B cell (primary cell): ENCODE data around the gene PLA2G4E. TPM values are rescaled to one million over a fixed set of nuclear protein-coding genes. Genes with fewer than 3 reads are reported as not detected.

Experiments
- ATAC-seq: fragments of 200-7000 bp; cut with Tn5 transposase; one replicate; pipeline ENCODE4 v1.10.0; 2021; ENCODE audit warnings: low read depth, mild to moderate bottlenecking, moderate number of reproducible peaks, moderate library complexity
- CTCF ChIA-PET: fragments of 350-600 bp; sonication (Branson Sonifier 250); formaldehyde crosslinking; loops from one replicate; lab custom pipeline; 2021; ENCODE audit warnings: antibody characterized with exemption, inconsistent platforms; lab: Charles Lee
- POLR2A ChIA-PET: fragments of 350-600 bp; sonication (Branson Sonifier 250); formaldehyde crosslinking; loops from one replicate; lab custom pipeline; 2021; ENCODE audit warnings: antibody characterized with exemption; lab: Charles Lee
- DNase-seq: peaks from one replicate; pipeline ENCODE4 v3.0.0; 2013
- H2AFZ ChIP-seq: 2 replicates; pipeline ENCODE4 v1.6.1; 2012; ENCODE audit warnings: mild to moderate bottlenecking, low read depth, low read length; ENCODE audit not compliant: insufficient read depth, poor library complexity, severe bottlenecking
- H3K27ac ChIP-seq, 2 donors: 1 replicate in 1 of 2; 2 replicates in 1 of 2; pipeline ENCODE4 v1.5.1; 2012 to 2013; ENCODE audit warnings: low read length in 2 of 2, mild to moderate bottlenecking in 2 of 2, moderate library complexity in 1 of 2
- H3K27me3 ChIP-seq, 4 experiments: fragments of 200-600 bp in 1 of 4; sonication (generic) in 1 of 4; replicated peaks in 1 of 4; 1 replicate in 2 of 4; 2 replicates in 2 of 4; pipeline versions ENCODE4 v1.6.1 to v1.7.0; 2013 to 2016; ENCODE audit warnings: low read length in 3 of 4, mild to moderate bottlenecking in 2 of 4, mixed read lengths in 1 of 4, moderate library complexity in 1 of 4; ENCODE audit not compliant: insufficient read depth in 4 of 4, control insufficient read depth in 3 of 4; ENCODE audit errors: control extremely low read depth in 1 of 4
- H3K36me3 ChIP-seq, 2 experiments: replicated peaks in 1 of 2; 1 replicate in 1 of 2; 2 replicates in 1 of 2; pipeline versions ENCODE4 v1.6.1 to v1.7.1; 2013; ENCODE audit warnings: low read length in 1 of 2; ENCODE audit not compliant: insufficient read depth in 2 of 2, control insufficient read depth in 1 of 2; ENCODE audit errors: control extremely low read depth in 1 of 2, extremely low read depth in 1 of 2
- H3K4me1 ChIP-seq, 2 donors: fragments of 200-600 bp in 1 of 2; sonication (generic) in 1 of 2; 1 replicate in 1 of 2; 2 replicates in 1 of 2; pipeline versions ENCODE4 v1.5.1 to v1.6.1; 2013 to 2017; ENCODE audit warnings: low read length in 2 of 2; ENCODE audit not compliant: control insufficient read depth in 2 of 2, insufficient read depth in 2 of 2
- H3K4me2 ChIP-seq: replicated peaks from 2 replicates; pipeline ENCODE3; 2012; ENCODE audit warnings: mild to moderate bottlenecking, low read depth, low read length; ENCODE audit not compliant: poor library complexity, severe bottlenecking
- H3K4me3 ChIP-seq, 5 experiments: fragments of 200-600 bp in 1 of 5; sonication (generic) in 1 of 5; 1 replicate in 3 of 5; 2 replicates in 2 of 5; pipeline versions ENCODE4 v1.5.1 to v1.7.0; 2011 to 2016; ENCODE audit warnings: low read length in 4 of 5, mild to moderate bottlenecking in 4 of 5, low read depth in 2 of 5, control low read depth in 1 of 5, moderate library complexity in 1 of 5; ENCODE audit not compliant: insufficient read depth in 1 of 5; ENCODE audit errors: control extremely low read depth in 1 of 5, extremely low read depth in 1 of 5
- H3K79me2 ChIP-seq: fragments of 200-600 bp; sonication (generic); one replicate; pipeline ENCODE4 v1.6.0; 2016; ENCODE audit warnings: low read length; ENCODE audit not compliant: control insufficient read depth, insufficient read depth
- H3K9ac ChIP-seq: fragments of 200-600 bp; sonication (generic); 2 replicates; pipeline ENCODE4 v1.6.1; 2017; ENCODE audit warnings: mild to moderate bottlenecking, low read length, moderate library complexity
- H3K9me3 ChIP-seq, 3 donors: one replicate each; pipeline versions ENCODE4 v1.6.1 to v1.7.1; 2013; ENCODE audit warnings: low read length in 2 of 3; ENCODE audit not compliant: control insufficient read depth in 2 of 3, insufficient read depth in 1 of 3; ENCODE audit errors: control extremely low read depth in 1 of 3
- H4K20me1 ChIP-seq: 2 replicates; pipeline ENCODE4 v1.6.0; 2012; ENCODE audit warnings: mild to moderate bottlenecking, low read length; ENCODE audit not compliant: insufficient read depth, control insufficient read depth, poor library complexity, severe bottlenecking
- H3K27ac Mint-ChIP-seq: one replicate; pipeline ENCODE4 v1.8.0; 2021; ENCODE audit warnings: mixed read lengths
- H3K27me3 Mint-ChIP-seq: one replicate; pipeline ENCODE4 v1.8.0; 2021; ENCODE audit warnings: mixed read lengths
- H3K4me1 Mint-ChIP-seq: one replicate; pipeline ENCODE4 v1.8.0; 2021; ENCODE audit warnings: mixed read lengths
- H3K4me3 Mint-ChIP-seq: one replicate; pipeline ENCODE4 v1.8.0; 2021; ENCODE audit warnings: mixed read lengths
- H3K9me3 Mint-ChIP-seq: one replicate; pipeline ENCODE4 v1.8.0; 2022; ENCODE audit warnings: mixed read lengths; ENCODE audit not compliant: insufficient read depth
- CTCF ChIP-seq: fragments of 200-600 bp; IDR thresholded peaks from one replicate; pipeline ENCODE4 v1.8.0; 2022; ENCODE audit warnings: antibody characterized with exemption, mild to moderate bottlenecking
- EZH2 ChIP-seq: IDR thresholded peaks from 2 replicates; pipeline ENCODE4 v1.6.1; 2012; ENCODE audit warnings: borderline replicate concordance, low read depth, mild to moderate bottlenecking, moderate library complexity, low read length; ENCODE audit not compliant: insufficient read depth, poor library complexity, severe bottlenecking
- WGBS: methylation state at CpG from one replicate; pipeline ENCODE4 v1.1.5; 2013; ENCODE audit warnings: missing lambda C conversion rate; ENCODE audit not compliant: insufficient coverage; 5-methylcytosine and 5-hydroxymethylcytosine counted together
- intact Hi-C: fragments of 100-400 bp; cut with micrococcal nuclease; formaldehyde crosslinking; loops from one replicate; pipeline ENCODE4 v1.10.0; 2022
- polyA plus RNA-seq: library from polyadenylated mRNA; depleted of rRNA; stranded (reverse); fragments of >200 nt; gene quantifications from 2 replicates; pipeline ENCODE4 v1.2.3, GENCODE V29; 2012
- total RNA-seq, 2 donors: library from RNA; stranded (reverse); fragments of 120-200 nt in 1 of 2; gene quantifications; 1 replicate in 1 of 2; 2 replicates in 1 of 2; pipeline versions ENCODE4 v1.2.3 to v1.2.4, GENCODE V29; 2013 to 2022

The PLA2G4E gene
- total and polyA plus RNA-seq, 2 donors (not counting 1 experiment from before 2014, with no cell fraction given) = not detected

DNA sequence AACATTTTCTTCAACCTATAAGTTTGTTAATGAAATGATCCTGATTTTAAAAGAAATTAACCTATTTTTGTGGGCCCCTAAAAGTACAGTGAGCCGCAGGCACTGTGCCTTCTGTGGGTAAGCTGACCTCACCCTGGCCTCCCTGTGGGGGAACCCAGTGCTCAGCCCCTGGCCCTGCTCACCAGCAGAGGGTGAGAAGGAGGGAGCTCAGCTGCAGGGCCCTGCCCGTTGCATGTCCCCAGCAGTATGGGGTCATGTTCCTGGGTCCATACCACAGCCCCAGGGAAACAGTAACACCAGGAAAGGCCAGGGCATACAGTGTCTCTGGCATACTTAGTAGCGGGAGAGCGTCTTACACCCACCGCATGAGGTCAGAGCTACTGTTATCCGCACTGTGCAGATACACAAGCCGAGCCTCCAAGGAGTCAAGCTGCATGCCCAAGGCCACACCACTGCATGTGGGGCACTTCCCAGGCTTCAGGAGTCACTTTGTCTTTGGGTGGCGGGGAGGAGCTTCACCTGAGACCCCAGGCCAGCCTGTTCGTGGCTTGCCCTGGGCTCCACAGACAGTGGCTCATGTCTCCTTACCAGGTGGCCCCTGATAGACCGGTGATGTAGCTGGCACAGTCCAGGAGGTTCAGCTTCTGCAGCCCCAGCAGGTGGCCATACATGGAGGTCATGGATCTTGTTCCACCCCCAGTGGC lies 25.9 kb downstream of the PLA2G4E start:
- no peak for TF ChIP-seq CTCF
- TF ChIP-seq EZH2 = no peak
- Histone ChIP-seq H2AFZ (no peak overlapping the region), H3K79me2 (no peaks in the 10 kb centered on the region), H3K4me1 (peaks cover 3 to 6% of the 10 kb centered on the region in 2 donors), H3K27ac (no peak overlapping the region), H3K4me3 (no peak overlapping the region), H4K20me1 (no peaks in the 10 kb centered on the region), H3K36me3 (no peaks in the 10 kb centered on the region), H3K9ac (no peak overlapping the region), H3K9me3 (no peaks in the 10 kb centered on the region), H3K4me2 (no peak overlapping the region), H3K27me3 (peaks cover 0 to 5% (median 2%) of the 10 kb centered on the region in 4 experiments)
- DNase-seq (no peak), ATAC-seq (no peak)
- intact Hi-C loops = no loop called here
- Mint-ChIP-seq H3K27me3 (peaks cover 8% of the 10 kb centered on the region), H3K4me3 (no peak overlapping the region), H3K4me1 (peaks cover 8% of the 10 kb centered on the region), H3K9me3 (no peaks in the 10 kb centered on the region), H3K27ac (no peak overlapping the region)
- WGBS = 83% methylated on average over 10 of the region's 10 CpGs
- CTCF ChIA-PET = interaction anchor here (0.7 to 7.4 kb wide), 3 partner anchors 11 to 89 kb away, joined by 3 to 88 read pairs (median 5); no protein-coding TSS in a partner anchor
- POLR2A ChIA-PET = no interaction called here

DNA sequence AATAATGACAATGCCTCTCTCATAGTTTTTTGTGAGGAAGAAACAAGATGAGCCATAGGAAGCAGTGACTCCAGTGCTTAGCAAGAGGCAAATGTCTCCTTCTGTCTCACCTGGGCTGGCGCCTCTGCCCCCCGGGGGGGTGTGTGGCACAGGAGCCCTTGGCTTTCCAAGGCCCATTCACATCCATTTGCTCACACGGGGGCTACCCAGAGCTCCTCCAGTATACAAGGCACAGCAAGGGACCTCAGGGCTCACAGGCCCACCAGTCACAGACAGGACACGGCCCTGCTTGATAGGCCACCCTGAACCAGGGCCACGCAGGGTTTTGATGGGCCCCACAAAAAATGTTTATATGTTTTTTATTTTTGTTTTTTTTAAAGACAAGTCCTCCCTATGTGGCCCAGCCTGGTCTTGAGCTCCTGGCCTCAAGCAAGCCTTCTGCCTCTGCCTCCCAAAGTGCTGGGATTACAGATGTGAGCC lies 26.6 kb downstream of the PLA2G4E start:
- Histone ChIP-seq H2AFZ (no peak overlapping the region), H3K9me3 (no peaks in the 10 kb centered on the region), H3K79me2 (no peaks in the 10 kb centered on the region), H3K4me3 (no peak overlapping the region), H3K27ac (no peak overlapping the region), H4K20me1 (no peaks in the 10 kb centered on the region), H3K9ac (no peak overlapping the region), H3K27me3 (peaks cover 0 to 9% (median 4%) of the 10 kb centered on the region in 4 experiments), H3K4me2 (no peak overlapping the region), H3K4me1 (peaks cover under 1 to 2% of the 10 kb centered on the region in 2 donors), H3K36me3 (no peaks in the 10 kb centered on the region)
- peaks cover 3% of the 10 kb centered on the region for H3K4me1 Mint-ChIP-seq
- ATAC-seq = no peak
- TF ChIP-seq CTCF = no peak
- no peak for TF ChIP-seq EZH2
- peaks cover 2% of the 10 kb centered on the region for H3K27me3 Mint-ChIP-seq
- 81% methylated on average over 4 of the region's 5 CpGs for WGBS
- CTCF ChIA-PET = interaction anchor here (7.4 kb wide), 1 partner anchor 61 kb away, joined by 88 read pairs; no protein-coding TSS in a partner anchor
- H3K4me3 Mint-ChIP-seq = no peak overlapping the region
- DNase-seq = no peak
- intact Hi-C loops = no loop called here
- POLR2A ChIA-PET = no interaction called here
- no peak overlapping the region for H3K27ac Mint-ChIP-seq
- H3K9me3 Mint-ChIP-seq = no peaks in the 10 kb centered on the region
